Mesendoderm (in vitro differentiated cells): ENCODE results near the gene SERTAD1.

Experiments used
- DNase-seq: peaks from one replicate; pipeline ENCODE4 v3.0.0; 2013
- H2AK5ac ChIP-seq: 2 replicates; pipeline ENCODE4 v1.6.1; 2013; ENCODE audit warnings: low read length, inconsistent platforms
- H2BK120ac ChIP-seq: 2 replicates; pipeline ENCODE4 v1.6.1; 2013; ENCODE audit warnings: low read depth, mild to moderate bottlenecking, low read length, moderate library complexity, mixed read lengths
- H2BK15ac ChIP-seq: replicated peaks from 2 replicates; pipeline ENCODE4 v1.6.1; 2013; ENCODE audit warnings: low read depth, mild to moderate bottlenecking, moderate library complexity
- H2BK5ac ChIP-seq: 2 replicates; pipeline ENCODE4 v1.6.1; 2013; ENCODE audit warnings: low read length, inconsistent platforms
- H3K18ac ChIP-seq: 2 replicates; pipeline ENCODE4 v1.6.1; 2013; ENCODE audit warnings: mild to moderate bottlenecking, low read length, mixed read lengths
- H3K23ac ChIP-seq: one replicate; pipeline ENCODE4 v1.6.1; 2013; ENCODE audit warnings: low read length
- H3K27ac ChIP-seq: 2 replicates; pipeline ENCODE4 v1.5.1; 2013; ENCODE audit warnings: low read depth, mild to moderate bottlenecking, inconsistent platforms, low read length, moderate library complexity
- H3K27me3 ChIP-seq: 2 replicates; pipeline ENCODE4 v1.6.1; 2013; ENCODE audit warnings: low read length, control low read depth, mild to moderate bottlenecking, inconsistent platforms; ENCODE audit not compliant: insufficient read depth, poor library complexity
- H3K36me3 ChIP-seq: 2 replicates; pipeline ENCODE4 v1.6.1; 2013; ENCODE audit warnings: low read length, inconsistent platforms; ENCODE audit not compliant: control insufficient read depth, insufficient read depth
- H3K4ac ChIP-seq: one replicate; pipeline ENCODE4 v1.6.1; 2013; ENCODE audit warnings: low read depth, mild to moderate bottlenecking, low read length, moderate library complexity
- H3K4me1 ChIP-seq: 2 replicates; pipeline ENCODE4 v1.6.1; 2013; ENCODE audit warnings: low read depth, low read length, inconsistent platforms; ENCODE audit not compliant: control insufficient read depth
- H3K4me2 ChIP-seq: 2 replicates; pipeline ENCODE4 v1.6.1; 2013; ENCODE audit warnings: low read length
- H3K4me3 ChIP-seq: 2 replicates; pipeline ENCODE4 v1.5.1; 2013; ENCODE audit warnings: mild to moderate bottlenecking, low read length
- H3K56ac ChIP-seq: one replicate; pipeline ENCODE4 v1.6.1; 2013; ENCODE audit warnings: low read length
- H3K79me1 ChIP-seq: 2 replicates; pipeline ENCODE4 v1.6.1; 2013; ENCODE audit warnings: low read length, inconsistent platforms
- H3K79me2 ChIP-seq: 2 replicates; pipeline ENCODE4 v1.6.1; 2013; ENCODE audit warnings: mild to moderate bottlenecking, low read length; ENCODE audit not compliant: control insufficient read depth, insufficient read depth
- H3K9ac ChIP-seq: 2 replicates; pipeline ENCODE4 v1.6.1; 2013; ENCODE audit warnings: low read length, inconsistent platforms
- H4K5ac ChIP-seq: one replicate; pipeline ENCODE4 v1.6.1; 2013; ENCODE audit warnings: low read length
- H4K8ac ChIP-seq: one replicate; pipeline ENCODE4 v1.6.1; 2013; ENCODE audit warnings: low read depth, mild to moderate bottlenecking, control low read depth, low read length, moderate library complexity
- WGBS: extraction: QIAGEN DNeasy Blood & Tissue Kit; methylation state at CpG from one replicate; pipeline ENCODE4 v1.1.7; 2013; ENCODE audit warnings: low lambda C conversion rate, missing lambda C conversion rate; ENCODE audit not compliant: insufficient coverage; ENCODE audit errors: extremely low coverage; 5-methylcytosine and 5-hydroxymethylcytosine counted together

SERTAD1 gene

GRCh38 chr19:40445780-40446262, 20.0 kb upstream of the SERTAD1 start:
- no peak overlapping the region for H4K8ac ChIP-seq
- DNase-seq = peak; percentile 92
- peak overlapping the region; percentile 34 for H3K56ac ChIP-seq
- peaks cover 23% of the 10 kb centered on the region for H3K79me2 ChIP-seq
- H3K36me3 ChIP-seq = peaks cover 2% of the 10 kb centered on the region
- no peak overlapping the region for H2BK120ac ChIP-seq
- no peaks in the 10 kb centered on the region for H3K4me1 ChIP-seq
- H3K4me3 ChIP-seq = no peak overlapping the region
- H3K27ac ChIP-seq = no peak overlapping the region
- no peak overlapping the region for H3K4ac ChIP-seq
- H3K18ac ChIP-seq = no peak overlapping the region
- H3K79me1 ChIP-seq = peaks cover 10% of the 10 kb centered on the region
- H3K23ac ChIP-seq = no peak overlapping the region
- H2BK15ac ChIP-seq = no peak overlapping the region
- no CpG with 5 or more reads among the region's 9 CpGs for WGBS
- H3K4me2 ChIP-seq = no peak overlapping the region
- no peaks in the 10 kb centered on the region for H3K27me3 ChIP-seq
- no peak overlapping the region for H2AK5ac ChIP-seq
- no peak overlapping the region for H3K9ac ChIP-seq
- no peak overlapping the region for H2BK5ac ChIP-seq
- H4K5ac ChIP-seq = no peak overlapping the region

GRCh38 chr19:40444825-40445312, 19.1 kb upstream of the SERTAD1 start:
- no peak for DNase-seq
- Histone ChIP-seq H2BK15ac (no peak overlapping the region), H4K5ac (no peak overlapping the region), H3K18ac (no peak overlapping the region), H3K4me2 (peak overlapping the region; percentile 29), H3K27ac (no peak overlapping the region), H3K23ac (no peak overlapping the region), H3K4ac (peak overlapping the region; percentile 39), H3K79me1 (peaks cover 11% of the 10 kb centered on the region), H2AK5ac (no peak overlapping the region), H3K4me1 (no peaks in the 10 kb centered on the region), H3K79me2 (peaks cover 23% of the 10 kb centered on the region), H3K36me3 (peaks cover 2% of the 10 kb centered on the region), H3K9ac (peak overlapping the region; percentile 58), H3K27me3 (no peaks in the 10 kb centered on the region), H2BK5ac (no peak overlapping the region), H3K4me3 (no peak overlapping the region), H2BK120ac (no peak overlapping the region), H4K8ac (no peak overlapping the region), H3K56ac (peak overlapping the region; percentile 75)
- no CpG with 5 or more reads among the region's 18 CpGs for WGBS

GRCh38 chr19:40444000-40444824, 18.4 kb upstream of the SERTAD1 start, which contains the start of gene SERTAD3:
Gene SERTAD3, minus strand, starts transcription at chr19:40444335. Its CDS starts 2,255 bp downstream, at chr19:40442080.
- Histone ChIP-seq H3K79me1 (peaks cover 11% of the 10 kb centered on the region), H3K4me1 (no peaks in the 10 kb centered on the region), H3K23ac (peak within 1 kb of the TSS; percentile 86), H4K5ac (no peak within 1 kb of the TSS), H2BK120ac (peak within 1 kb of the TSS; percentile 62), H2BK15ac (no peak within 1 kb of the TSS), H3K4me2 (peak within 1 kb of the TSS; percentile 74), H3K36me3 (peaks cover 2% of the 10 kb centered on the region), H3K79me2 (peaks cover 23% of the 10 kb centered on the region), H4K8ac (no peak within 1 kb of the TSS), H3K56ac (peak within 1 kb of the TSS; percentile 100), H3K27me3 (no peaks in the 10 kb centered on the region), H3K18ac (peak within 1 kb of the TSS; percentile 93), H3K4me3 (peak within 1 kb of the TSS; percentile 100), H2AK5ac (peak within 1 kb of the TSS; percentile 97), H3K9ac (peak within 1 kb of the TSS; percentile 99), H3K27ac (peak within 1 kb of the TSS; percentile 96), H2BK5ac (peak within 1 kb of the TSS; percentile 99), H3K4ac (peak within 1 kb of the TSS; percentile 92)
- no CpG with 5 or more reads among the region's 72 CpGs for WGBS
- peak; percentile 98 for DNase-seq

GRCh38 chr19:40443131-40443999, 17.6 kb upstream of the SERTAD1 start:
- peaks cover 11% of the 10 kb centered on the region for H3K79me1 ChIP-seq
- WGBS = no CpG with 5 or more reads among the region's 52 CpGs
- H3K79me2 ChIP-seq = peaks cover 23% of the 10 kb centered on the region
- H4K8ac ChIP-seq = no peak overlapping the region
- DNase-seq = peak; percentile 100
- H2BK15ac ChIP-seq = no peak overlapping the region
- H3K4me2 ChIP-seq = peak overlapping the region; percentile 23
- H3K4ac ChIP-seq = peak overlapping the region; percentile 92
- no peak overlapping the region for H4K5ac ChIP-seq
- H3K36me3 ChIP-seq = peaks cover 2% of the 10 kb centered on the region
- peak overlapping the region; percentile 62 for H2BK120ac ChIP-seq
- H3K4me1 ChIP-seq = no peaks in the 10 kb centered on the region
- peak overlapping the region; percentile 74 for H3K23ac ChIP-seq
- H2BK5ac ChIP-seq = peak overlapping the region; percentile 99
- peak overlapping the region; percentile 97 for H2AK5ac ChIP-seq
- H3K27ac ChIP-seq = peak overlapping the region; percentile 96
- H3K56ac ChIP-seq = peak overlapping the region; percentile 100
- peak overlapping the region; percentile 100 for H3K4me3 ChIP-seq
- peak overlapping the region; percentile 99 for H3K9ac ChIP-seq
- H3K27me3 ChIP-seq = no peaks in the 10 kb centered on the region
- peak overlapping the region; percentile 93 for H3K18ac ChIP-seq

GRCh38 chr19:40442328-40443130, 16.7 kb upstream of the SERTAD1 start:
- H3K56ac ChIP-seq = peak overlapping the region; percentile 84
- no peak overlapping the region for H2AK5ac ChIP-seq
- no peak overlapping the region for H4K8ac ChIP-seq
- H3K9ac ChIP-seq = peak overlapping the region; percentile 86
- H2BK120ac ChIP-seq = no peak overlapping the region
- no peak for DNase-seq
- H4K5ac ChIP-seq = no peak overlapping the region
- H3K27me3 ChIP-seq = no peaks in the 10 kb centered on the region
- peaks cover 2% of the 10 kb centered on the region for H3K36me3 ChIP-seq
- no peak overlapping the region for H3K4ac ChIP-seq
- H3K18ac ChIP-seq = no peak overlapping the region
- peaks cover 11% of the 10 kb centered on the region for H3K79me1 ChIP-seq
- H2BK5ac ChIP-seq = no peak overlapping the region
- peak overlapping the region; percentile 65 for H3K4me3 ChIP-seq
- peaks cover 23% of the 10 kb centered on the region for H3K79me2 ChIP-seq
- peak overlapping the region; percentile 20 for H3K27ac ChIP-seq
- no peak overlapping the region for H3K23ac ChIP-seq
- no peak overlapping the region for H2BK15ac ChIP-seq
- peak overlapping the region; percentile 90 for H3K4me2 ChIP-seq
- H3K4me1 ChIP-seq = no peaks in the 10 kb centered on the region
- no CpG with 5 or more reads among the region's 22 CpGs for WGBS
